ENCODE measurements around the gene MPRIP.
A peak's percentile ranks its signal among the peaks of the same experiment; 100 is the strongest.

MPRIP gene

GRCh38 chr17:17051791-17052461, 9.7 kb downstream of the MPRIP start:
- peaks cover 5% of the 10 kb centered on the region for H3K27me3 Mint-ChIP-seq (ENCODE audit: low read depth, poor library complexity)
- H3K36me3 Mint-ChIP-seq (ENCODE audit: low read depth) = peaks cover 27% of the 10 kb centered on the region
- H3K9me3 Mint-ChIP-seq = peaks cover 13% of the 10 kb centered on the region
- no peak for TF ChIP-seq CTCF (IDR thresholded peaks at IDR 0.05)
- no peak overlapping the region for H3K4me3 Mint-ChIP-seq
- no peak for DNase-seq
- peaks cover 77% of the 10 kb centered on the region for H3K4me1 Mint-ChIP-seq
- H3K27ac Mint-ChIP-seq = peak overlapping the region; percentile 72

- Mint-ChIP-seq H3K4me1 (peaks cover 79% of the 10 kb centered on the region), H3K4me3 (no peak overlapping the region), H3K9me3 (peaks cover 7% of the 10 kb centered on the region), H3K27ac (peak overlapping the region; percentile 21), H3K36me3 (ENCODE audit: low read depth) (peaks cover 19% of the 10 kb centered on the region), H3K27me3 (ENCODE audit: low read depth, poor library complexity) (peaks cover 5% of the 10 kb centered on the region)
- no peak for DNase-seq
- no peak for TF ChIP-seq CTCF (IDR thresholded peaks at IDR 0.05)
Measured at GRCh38 chr17:17052462-17053221, 10.4 kb downstream of the MPRIP start.

- no peaks in the 10 kb centered on the region for H3K27me3 Mint-ChIP-seq (ENCODE audit: low read depth, poor library complexity)
- no peak overlapping the region for H3K27ac Mint-ChIP-seq
Measured at GRCh38 chr17:17053446-17054379, 11.5 kb downstream of the MPRIP start.

GRCh38 chr17:17054636-17055035, 12.4 kb downstream of the MPRIP start:
- no peak overlapping the region for H3K27ac Mint-ChIP-seq
- H3K9me3 Mint-ChIP-seq = no peaks in the 10 kb centered on the region
- H3K27me3 Mint-ChIP-seq (ENCODE audit: low read depth, poor library complexity) = no peaks in the 10 kb centered on the region

More at GRCh38 chr17:17053446-17054379, 11.5 kb downstream of the MPRIP start:
- Mint-ChIP-seq H3K4me1 (peaks cover 80% of the 10 kb centered on the region), H3K9me3 (no peaks in the 10 kb centered on the region), H3K4me3 (no peak overlapping the region), H3K36me3 (ENCODE audit: low read depth) (peaks cover 9% of the 10 kb centered on the region)
- no peak for DNase-seq
- no peak for TF ChIP-seq CTCF (IDR thresholded peaks at IDR 0.05)

More at GRCh38 chr17:17054636-17055035, 12.4 kb downstream of the MPRIP start:
- DNase-seq = no peak
- H3K4me3 Mint-ChIP-seq = no peak overlapping the region
- H3K4me1 Mint-ChIP-seq = peaks cover 75% of the 10 kb centered on the region
- H3K36me3 Mint-ChIP-seq (ENCODE audit: low read depth) = no peaks in the 10 kb centered on the region
- no peak for TF ChIP-seq CTCF (IDR thresholded peaks at IDR 0.05)
